A549 (cell line): ENCODE results near the gene TMED8. TPM values are rescaled to one million over a fixed set of nuclear protein-coding genes. Genes with fewer than 3 reads are reported as not detected.

Source experiments
- ATAC-seq, 2 experiments: fragments of 200-7000 bp in 1 of 2; fragments of >200 bp in 1 of 2; cut with Nextera tagmentation in 1 of 2; cut with Tn5 transposase in 1 of 2; 3 replicates each; pipeline versions ENCODE4 v1.8.0 to v1.9.1; 2018 to 2020; ENCODE audit warnings: mild to moderate bottlenecking in 1 of 2, moderate library complexity in 1 of 2
- CTCF ChIA-PET: fragments of 300-600 bp; sonication (Branson Sonifier 250); formaldehyde crosslinking; extraction: SDS; loops from one replicate; lab custom pipeline; 2021; ENCODE audit warnings: antibody characterized with exemption, inconsistent platforms; lab: Yijun Ruan, JAX
- POLR2A ChIA-PET: fragments of 350-600 bp; formaldehyde crosslinking; extraction: SDS; loops from one replicate; lab custom pipeline; 2021; ENCODE audit warnings: antibody characterized with exemption, inconsistent platforms; lab: Yijun Ruan, JAX
- DNase-seq, 2 experiments: peaks; one replicate each; pipeline versions ENCODE4 v3.0.0 to v3.0.0-alpha.2; 2011 to 2016; ENCODE audit warnings: low read depth in 1 of 2, low spot score in 1 of 2
- FAIRE-seq: peaks from 2 replicates; lab custom pipeline; 2011; peaks lifted over from hg19 to GRCh38; lab: Jason Lieb, UNC
- H3K27ac ChIP-seq, 2 experiments: fragments of >200 bp; sonication (Bioruptor Twin); formaldehyde crosslinking; 3 replicates each; pipeline ENCODE4 v1.5.1; 2016 to 2017
- H3K4me1 ChIP-seq: fragments of >200 bp; sonication (Bioruptor Twin); formaldehyde crosslinking; 3 replicates; pipeline ENCODE4 v1.6.1; 2016
- H3K4me2 ChIP-seq: fragments of >200 bp; sonication (Bioruptor Twin); formaldehyde crosslinking; 3 replicates; pipeline ENCODE4 v1.6.1; 2016
- H3K4me3 ChIP-seq: fragments of >200 bp; sonication (Bioruptor Twin); formaldehyde crosslinking; 3 replicates; pipeline ENCODE4 v1.5.1; 2016
- H3K9me3 ChIP-seq: fragments of >200 bp; sonication (Bioruptor Twin); formaldehyde crosslinking; 3 replicates; pipeline ENCODE4 v1.6.1; 2016
- BCL3 ChIP-seq: fragments of >200 bp; sonication (Bioruptor Twin); formaldehyde crosslinking; IDR thresholded peaks from 3 replicates; pipeline ENCODE4 v1.6.1; 2016
- BHLHE40 ChIP-seq: IDR thresholded peaks from 2 replicates; pipeline ENCODE4 v1.6.1; 2012; ENCODE audit warnings: low read depth, low read length, inconsistent platforms
- CBX2 ChIP-seq: fragments of 200-600 bp; sonication (generic); IDR thresholded peaks from 2 replicates; pipeline ENCODE4 v1.6.1; 2016; ENCODE audit warnings: low read depth, mild to moderate bottlenecking, borderline replicate concordance
- CHD2 ChIP-seq: fragments of 150-350 bp; IDR thresholded peaks from 2 replicates; pipeline ENCODE4 v1.6.1; 2014; ENCODE audit warnings: low read length; ENCODE audit not compliant: partially characterized antibody
- CHD4 ChIP-seq: fragments of 200-600 bp; sonication (generic); IDR thresholded peaks from 2 replicates; pipeline ENCODE4 v1.6.1; 2016; ENCODE audit warnings: antibody characterized with exemption, mild to moderate bottlenecking, borderline replicate concordance
- CTCF ChIP-seq: fragments of >200 bp; sonication (Bioruptor Twin); formaldehyde crosslinking; IDR thresholded peaks from 3 replicates; pipeline ENCODE4 v1.5.1; 2016
- EHF ChIP-seq: fragments of 250-450 bp; sonication (Bioruptor Pico); IDR thresholded peaks from 2 replicates; pipeline ENCODE4 v1.5.0; 2020; ENCODE audit warnings: mild to moderate bottlenecking
- EHMT2 ChIP-seq: fragments of 200-600 bp; sonication (generic); IDR thresholded peaks from 2 replicates; pipeline ENCODE4 v1.6.1; 2016; ENCODE audit warnings: antibody characterized with exemption, low read depth, mild to moderate bottlenecking, moderate library complexity
- ELK1 ChIP-seq: fragments of 150-350 bp; IDR thresholded peaks from 2 replicates; pipeline ENCODE4 v1.6.1; 2014; ENCODE audit warnings: low read depth, mild to moderate bottlenecking, low read length
- FOSB ChIP-seq: fragments of 250-450 bp; sonication (Bioruptor Pico); IDR thresholded peaks from 2 replicates; pipeline ENCODE4 v1.5.0; 2020; ENCODE audit warnings: mild to moderate bottlenecking, moderate library complexity
- GATA3 ChIP-seq: IDR thresholded peaks from 2 replicates; pipeline ENCODE4 v1.6.1; 2012; ENCODE audit warnings: borderline replicate concordance
- HEYL ChIP-seq: fragments of 250-450 bp; sonication (Bioruptor Pico); IDR thresholded peaks from 2 replicates; pipeline ENCODE4 v1.8.0; 2021; ENCODE audit warnings: mild to moderate bottlenecking, moderate library complexity
- HMGXB4 ChIP-seq: fragments of 250-450 bp; sonication (Bioruptor Pico); IDR thresholded peaks from 2 replicates; pipeline ENCODE4 v1.5.0; 2021; ENCODE audit warnings: mild to moderate bottlenecking, moderate library complexity, borderline replicate concordance
- HOXA7 ChIP-seq: fragments of 250-450 bp; sonication (Bioruptor Pico); IDR thresholded peaks from 2 replicates; pipeline ENCODE4 v1.5.0; 2020; ENCODE audit warnings: mild to moderate bottlenecking, moderate library complexity
- HOXB5 ChIP-seq: fragments of 250-450 bp; sonication (Bioruptor Pico); IDR thresholded peaks from 2 replicates; pipeline ENCODE4 v1.5.0; 2020; ENCODE audit warnings: mild to moderate bottlenecking, moderate library complexity
- KDM5A ChIP-seq: fragments of 200-600 bp; sonication (generic); IDR thresholded peaks from 2 replicates; pipeline ENCODE4 v1.6.1; 2016; ENCODE audit warnings: antibody characterized with exemption, mild to moderate bottlenecking
- MAX ChIP-seq: IDR thresholded peaks from 2 replicates; pipeline ENCODE4 v1.6.1; 2012
- NFE2L2 ChIP-seq: fragments of 150-350 bp; conservative IDR thresholded peaks from 2 replicates; pipeline ENCODE4 v1.6.1; 2014; ENCODE audit warnings: low read length
- NPAS2 ChIP-seq: fragments of 250-450 bp; sonication (Bioruptor Pico); IDR thresholded peaks from 2 replicates; pipeline ENCODE4 v1.8.0; 2022; ENCODE audit warnings: mild to moderate bottlenecking, moderate library complexity, borderline replicate concordance
- PBX3 ChIP-seq: IDR thresholded peaks from 2 replicates; pipeline ENCODE4 v1.6.1; 2012
- PHF8 ChIP-seq: fragments of 200-600 bp; sonication (generic); IDR thresholded peaks from 2 replicates; pipeline ENCODE4 v1.6.1; 2016; ENCODE audit warnings: low read depth, mild to moderate bottlenecking, antibody characterized with exemption, moderate library complexity, borderline replicate concordance
- POLR2A ChIP-seq: IDR thresholded peaks from 2 replicates; pipeline ENCODE4 v1.6.1; 2012; ENCODE audit warnings: mild to moderate bottlenecking, low read length
- RARB ChIP-seq: fragments of 250-450 bp; sonication (Bioruptor Pico); IDR thresholded peaks from 2 replicates; pipeline ENCODE4 v1.8.0; 2021; ENCODE audit warnings: mild to moderate bottlenecking, moderate library complexity
- SMC3 ChIP-seq: fragments of >200 bp; sonication (Bioruptor Twin); formaldehyde crosslinking; IDR thresholded peaks from 3 replicates; pipeline ENCODE4 v1.6.1; 2018; ENCODE audit warnings: inconsistent platforms
- TFCP2L1 ChIP-seq: fragments of 250-450 bp; sonication (Bioruptor Pico); IDR thresholded peaks from 2 replicates; pipeline ENCODE4 v1.5.0; 2021; ENCODE audit warnings: mild to moderate bottlenecking
- TP53 ChIP-seq: fragments of 250-450 bp; sonication (Bioruptor Pico); IDR thresholded peaks from 2 replicates; pipeline ENCODE4 v1.5.0; 2021; ENCODE audit warnings: mild to moderate bottlenecking, moderate library complexity
- ZNF302 ChIP-seq: fragments of 250-450 bp; sonication (Bioruptor Pico); IDR thresholded peaks from 2 replicates; pipeline ENCODE4 v1.9.0; 2021; ENCODE audit warnings: inconsistent platforms, mild to moderate bottlenecking, moderate library complexity
- WGBS: methylation state at CpG from one replicate; pipeline ENCODE4 v1.1.6; 2017; ENCODE audit errors: missing lambda C conversion rate; 5-methylcytosine and 5-hydroxymethylcytosine counted together
- polyA plus RNA-seq, 4 experiments: library from polyadenylated mRNA; depleted of rRNA in 3 of 4; stranded (reverse); fragments of >200 nt; fragmentation: RNase III in 1 of 4; extraction: RNeasy Plus Mini Kit Qiagen cat#74134 plus additional on column Dnase treatment in 1 of 4; gene quantifications; 2 replicates in 3 of 4; 3 replicates in 1 of 4; pipeline ENCODE4 v1.2.3, GENCODE V29; 2011 to 2017

TMED8 gene
- polyA plus RNA-seq, 2 of the 4 experiments (the other 2 are of a cell fraction), result 8.8 to 13.9 TPM

GRCh38 chr14:77323571-77323970, 53.3 kb downstream of the TMED8 start:
- DNase-seq (no peak), ATAC-seq (no peak), FAIRE-seq (no peak)
- 93% methylated on average over 4 of the region's 4 CpGs for WGBS
- Histone ChIP-seq H3K4me3 (no peak overlapping the region), H3K4me2 (no peak overlapping the region), H3K9me3 (no peaks in the 10 kb centered on the region), H3K4me1 (peaks cover 14% of the 10 kb centered on the region), H3K27ac (no peak overlapping the region)
- POLR2A ChIA-PET, result no interaction called here
- TF ChIP-seq HOXB5 (CRISPR knock-in tag) (no peak), CHD4 (no peak), PBX3 (no peak), EHMT2 (no peak), CTCF (no peak), HEYL (no peak), PHF8 (no peak), ELK1 (no peak), CHD2 (no peak), RARB (CRISPR knock-in tag) (no peak), BCL3 (no peak), GATA3 (no peak), MAX (no peak), TP53 (CRISPR knock-in tag) (no peak), BHLHE40 (no peak), KDM5A (no peak), CBX2 (no peak), EHF (no peak), FOSB (CRISPR knock-in tag) (no peak), TFCP2L1 (CRISPR knock-in tag) (no peak)
- CTCF ChIA-PET, result interaction anchor here (1.0 to 10.0 kb wide), 5 partner anchors 8 to 60 kb away, joined by 3 to 116 read pairs (median 4); no protein-coding TSS in a partner anchor

GRCh38 chr14:77322951-77323350, 53.9 kb downstream of the TMED8 start:
- WGBS, result 98% methylated on average over 5 of the region's 5 CpGs
- Histone ChIP-seq H3K4me1 (peaks cover 14% of the 10 kb centered on the region), H3K27ac (no peak overlapping the region), H3K4me2 (no peak overlapping the region), H3K4me3 (no peak overlapping the region), H3K9me3 (no peaks in the 10 kb centered on the region)
- POLR2A ChIA-PET, result no interaction called here
- DNase-seq, result no peak
- CTCF ChIA-PET, result interaction anchor here (1.0 to 10.0 kb wide), 4 partner anchors 9 to 22 kb away, joined by 3 to 116 read pairs (median 4); no protein-coding TSS in a partner anchor
- no peak for ATAC-seq
- FAIRE-seq, result no peak
- TF ChIP-seq NFE2L2 (no peak), ZNF302 (CRISPR knock-in tag) (no peak), SMC3 (no peak), CTCF (no peak), TFCP2L1 (CRISPR knock-in tag) (no peak), NPAS2 (no peak), HMGXB4 (CRISPR knock-in tag) (no peak), HOXA7 (CRISPR knock-in tag) (no peak), EHF (no peak), BHLHE40 (no peak), POLR2A (no peak)
